Anterior cingulate cortex (tissue), 58 donors: ENCODE results near the gene UGP2.
"Not testable (repeated sequence)": the region's sequence is repeated elsewhere in the genome, so short reads cannot be mapped to it uniquely, and the experiment has no call there.

Experiments
- DNase-seq, 58 donors: peaks; one replicate each; lab custom pipeline; 2025; lab: John Stamatoyannopoulos, UW

The UGP2 gene

DNA sequence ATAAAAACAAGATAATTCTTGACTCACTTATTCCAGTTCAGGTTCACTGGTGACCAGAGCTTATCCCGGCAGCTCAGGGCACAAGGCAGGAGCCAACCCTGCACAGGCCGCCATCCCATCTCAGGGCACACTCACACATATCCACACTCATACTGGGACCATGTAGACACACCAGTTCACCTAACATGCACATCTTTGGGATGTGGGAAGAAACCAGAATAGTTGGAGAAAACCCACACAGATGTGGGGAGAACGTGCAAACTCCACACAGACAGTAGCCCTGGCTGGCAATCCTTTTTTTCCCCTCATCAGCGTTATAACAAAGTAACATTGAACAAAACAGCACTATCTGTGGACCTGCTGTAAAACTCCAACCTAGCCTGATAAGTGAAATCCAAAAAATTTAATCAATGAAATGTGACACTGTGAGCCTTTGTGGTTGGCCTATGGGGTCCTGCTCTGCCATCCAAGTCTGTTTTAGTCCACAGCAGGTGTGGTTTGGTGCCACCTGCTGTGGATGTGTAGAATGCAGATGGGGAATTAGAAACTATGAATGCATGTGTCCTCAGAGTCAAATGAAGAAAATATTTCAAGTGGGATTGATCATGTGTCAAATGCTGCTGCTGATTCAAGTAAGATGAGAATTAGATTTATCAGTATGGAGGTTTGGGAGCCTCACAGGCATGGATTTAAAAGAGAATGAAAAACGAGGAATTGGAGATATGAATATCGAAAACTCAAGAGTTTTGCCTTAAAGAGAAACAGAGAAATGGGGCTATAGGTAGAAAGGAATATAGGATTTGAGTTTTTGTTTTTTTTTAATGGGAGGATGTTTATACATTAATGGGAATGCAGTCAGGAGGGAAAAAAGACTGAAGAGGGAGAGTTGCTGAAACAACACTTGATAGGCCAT, 47.0 kb downstream of the UGP2 start:
- peak in 30 of 58 donors; percentile 3 to 34 (median 16) for DNase-seq

GRCh38 chr2:63890678-63891077, 49.0 kb downstream of the UGP2 start:
- no peak for DNase-seq

GRCh38 chr2:63891488-63892030, 49.9 kb downstream of the UGP2 start:
- DNase-seq = peak in 7 of 58 donors; percentile 2 to 33 (median 6)

DNA sequence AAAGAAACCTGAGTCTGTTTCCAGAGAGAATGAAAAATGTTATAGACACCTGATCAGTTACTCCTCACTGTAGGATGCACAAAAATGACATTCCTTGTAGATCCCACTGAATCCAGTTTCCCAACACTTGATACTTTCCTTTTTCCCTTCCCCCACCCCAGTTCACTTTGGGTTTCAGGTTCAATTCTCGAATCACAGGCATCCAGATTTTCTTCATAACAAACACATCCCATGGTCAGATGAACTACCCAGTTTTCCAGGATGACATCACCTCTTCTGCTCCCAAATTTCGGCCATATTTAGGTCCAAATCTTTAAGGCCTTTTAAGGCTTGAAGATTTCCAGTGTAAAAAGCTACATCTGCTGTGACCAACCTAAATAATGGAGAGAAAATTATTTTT, 51.5 kb downstream of the UGP2 start:
- DNase-seq = no peak

DNA sequence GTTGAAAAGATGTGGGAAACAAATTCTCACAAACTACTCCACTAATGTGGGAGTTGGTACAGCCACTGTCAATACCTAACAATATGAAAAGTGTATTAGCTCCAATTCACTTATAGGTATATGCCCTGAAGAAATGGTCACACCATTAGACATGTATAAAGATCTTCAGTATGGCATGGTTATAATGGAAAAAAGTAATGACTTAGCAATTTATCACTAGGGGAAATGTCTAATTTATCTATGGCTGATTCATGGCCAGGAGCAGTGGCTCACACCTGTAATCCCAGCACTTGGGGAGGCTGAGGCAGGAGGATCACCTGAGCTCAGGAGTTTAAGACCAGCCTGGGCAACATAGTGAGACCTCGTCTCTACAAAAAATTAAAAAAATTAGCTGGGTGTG, 52.5 kb downstream of the UGP2 start:
- no peak for DNase-seq

- no peak for DNase-seq
Observed at GRCh38 chr2:63898839-63899238, 57.1 kb downstream of the UGP2 start.

GRCh38 chr2:63899639-63900038, 57.9 kb downstream of the UGP2 start:
- DNase-seq = peak in 1 of 58 donors; percentile 19

DNA sequence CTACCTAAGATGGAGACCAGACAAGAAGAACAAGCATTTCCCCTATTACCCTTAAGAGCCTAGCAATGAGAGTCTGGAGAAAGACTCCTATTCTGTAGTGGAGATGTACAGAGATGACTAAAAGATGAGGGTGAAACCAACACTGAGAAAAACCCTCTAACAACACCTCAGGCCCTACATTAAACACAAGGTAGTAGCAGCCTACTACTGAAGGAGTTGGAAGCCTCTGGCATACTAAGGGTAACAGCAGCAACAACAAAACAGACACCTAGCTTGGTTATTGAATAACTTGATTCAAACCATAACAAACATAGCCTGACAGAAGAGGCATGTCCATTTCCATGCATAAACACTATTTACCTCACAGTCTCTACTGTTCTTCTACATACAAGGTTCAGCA, 60.5 kb downstream of the UGP2 start:
- DNase-seq = no peak

- DNase-seq = no peak
Observed at GRCh38 chr2:63903003-63903402, 61.3 kb downstream of the UGP2 start.

GRCh38 chr2:63914311-63914710, 72.6 kb downstream of the UGP2 start:
- DNase-seq = no peak

DNA sequence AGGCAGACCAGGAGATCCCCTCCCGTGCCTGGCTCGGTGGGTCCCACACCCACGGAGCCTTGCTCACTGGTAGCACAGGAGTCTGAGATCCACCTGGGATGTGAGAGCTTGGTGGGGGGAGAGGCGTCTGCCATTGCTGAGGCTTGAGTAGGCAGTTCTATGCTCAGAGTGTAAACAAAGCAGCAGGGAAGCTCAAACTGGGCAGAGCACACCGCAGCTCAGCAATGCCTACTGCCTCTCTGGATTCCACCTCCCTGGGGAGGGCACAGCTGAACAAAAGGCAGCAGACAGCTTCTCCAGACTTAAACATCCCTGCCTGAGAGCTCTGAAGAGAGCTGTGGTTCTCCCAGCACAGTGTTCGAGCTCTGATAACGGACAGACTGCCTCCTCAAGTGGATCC, 85.1 kb downstream of the UGP2 start:
- DNase-seq = no peak

DNA sequence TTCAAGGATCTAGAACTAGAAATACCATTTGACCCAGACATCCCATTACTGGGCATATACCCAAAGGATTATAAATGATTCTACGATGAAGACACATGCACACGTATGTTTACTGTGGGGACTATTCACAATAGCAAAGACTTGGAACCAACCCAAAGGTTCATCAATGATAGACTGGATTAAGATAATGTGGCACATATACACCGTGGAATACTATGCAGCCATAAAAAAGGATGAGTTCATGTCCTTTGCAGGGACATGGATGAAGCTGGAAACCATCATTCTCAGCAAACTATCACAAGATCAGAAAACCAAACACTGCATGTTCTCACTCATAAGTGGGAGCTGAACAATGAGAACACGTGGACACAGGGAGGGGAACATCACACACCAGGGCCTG, 90.4 kb downstream of the UGP2 start:
- DNase-seq = not testable (repeated sequence)
